Stimulated activated CD4-positive, alpha-beta T cell treated with anti-CD3 and anti-CD28 coated beads, Interleukin-4, amount 100 ng/mL, for 48 hours (primary cell): ENCODE results near the gene CCL3.
A peak's percentile ranks its signal among the peaks of the same experiment; 100 is the strongest.
"Not testable (repeated sequence)": the region's sequence is repeated elsewhere in the genome, so short reads cannot be mapped to it uniquely, and the experiment has no call there.

Experiments
- DNase-seq, 2 donors: peaks; one replicate each; pipeline ENCODE4 v3.0.0-alpha.2; 2020; ENCODE audit warnings: low read depth in 2 of 2

CCL3 gene

GRCh38 chr17:36115649-36115977, 25.7 kb upstream of the CCL3 start:
- not testable (repeated sequence) for DNase-seq

- not testable (repeated sequence) for DNase-seq
Measured at GRCh38 chr17:36114971-36115648, 25.2 kb upstream of the CCL3 start.

DNA sequence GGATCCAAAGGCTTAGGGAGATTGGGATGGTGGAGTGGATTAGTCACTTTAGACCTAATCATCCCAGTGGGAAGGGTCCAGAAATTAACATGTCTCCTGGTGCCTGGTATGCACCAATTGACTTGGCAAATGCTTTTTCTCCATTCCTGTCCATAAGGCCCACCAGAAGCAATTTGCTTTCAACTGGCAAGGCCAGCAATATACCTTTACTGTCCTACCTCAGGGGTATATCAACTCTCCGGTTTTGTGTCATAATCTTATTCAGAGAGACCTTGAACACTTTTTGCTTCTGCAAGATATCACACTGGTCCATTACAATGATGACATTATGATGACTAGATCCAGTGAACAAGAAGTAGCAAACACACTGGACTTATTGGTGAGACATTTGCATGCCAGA, 23.2 kb upstream of the CCL3 start:
- DNase-seq, result not testable (repeated sequence)

GRCh38 chr17:36112572-36112971, 22.6 kb upstream of the CCL3 start:
- no peak for DNase-seq

- DNase-seq, result no peak
Measured at GRCh38 chr17:36111068-36111490, 21.1 kb upstream of the CCL3 start.

DNA sequence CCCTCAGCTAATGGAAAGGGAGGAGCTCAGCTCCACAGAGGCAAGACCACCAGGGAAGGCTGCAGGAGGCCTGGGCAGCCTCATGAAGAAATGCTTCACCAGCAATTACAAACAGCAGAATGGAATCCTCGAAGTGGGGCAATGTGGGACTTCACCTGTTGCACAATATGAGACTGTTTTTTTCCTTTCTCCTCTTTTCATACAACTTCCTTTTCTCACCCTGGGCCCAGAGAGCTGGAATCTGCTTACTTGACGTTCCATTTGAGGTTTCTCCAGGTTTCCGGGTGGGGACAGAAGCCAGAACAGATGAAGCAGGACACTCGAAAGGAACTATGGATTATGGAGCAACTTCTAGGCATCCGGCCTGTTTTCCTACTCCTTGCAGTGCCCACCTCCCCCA, 18.3 kb upstream of the CCL3 start:
- DNase-seq, result not testable (repeated sequence)

DNA sequence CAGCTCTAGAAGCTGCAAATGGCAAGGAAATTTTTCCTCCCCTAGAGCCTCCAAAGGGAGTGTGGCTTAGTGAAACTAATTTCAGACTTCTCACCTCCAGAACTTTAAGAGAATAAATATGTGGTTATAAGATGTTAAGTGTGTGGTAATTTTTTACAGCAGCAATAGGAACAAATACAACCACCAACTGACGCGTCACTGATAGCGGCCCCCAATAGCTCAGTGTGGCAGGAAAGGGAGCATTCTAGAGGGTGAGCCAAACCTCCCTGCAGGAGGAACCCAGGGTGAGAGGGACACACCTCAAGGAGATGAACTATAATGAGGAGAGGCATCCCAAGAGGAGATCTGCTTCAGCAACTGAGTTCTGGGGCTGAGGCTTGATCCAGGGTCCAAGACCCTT, 17.7 kb upstream of the CCL3 start:
- DNase-seq, result no peak

DNA sequence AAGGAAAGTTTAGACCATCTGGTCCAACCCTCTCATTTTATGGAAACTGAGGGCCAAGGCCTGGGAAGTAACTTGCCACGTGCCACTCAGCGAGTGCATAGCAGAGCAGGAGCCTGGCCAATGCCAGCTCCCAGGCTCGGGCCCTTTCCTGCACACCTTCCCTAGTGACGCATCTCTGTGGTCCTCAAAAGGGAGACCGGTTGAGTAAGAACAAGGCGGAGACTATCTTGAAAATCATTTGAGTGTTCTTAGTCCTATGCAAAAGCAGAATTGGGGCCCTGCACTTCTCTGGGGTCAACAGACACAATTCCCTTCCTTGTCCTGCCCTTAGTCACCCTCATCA, 16.5 kb upstream of the CCL3 start:
- DNase-seq, result no peak

GRCh38 chr17:36105781-36106492, 16.0 kb upstream of the CCL3 start:
- no peak for DNase-seq

GRCh38 chr17:36104701-36105181, 14.8 kb upstream of the CCL3 start:
- DNase-seq, result no peak

- DNase-seq, result not testable (repeated sequence)
Measured at GRCh38 chr17:36104246-36104645, 14.3 kb upstream of the CCL3 start.

DNA sequence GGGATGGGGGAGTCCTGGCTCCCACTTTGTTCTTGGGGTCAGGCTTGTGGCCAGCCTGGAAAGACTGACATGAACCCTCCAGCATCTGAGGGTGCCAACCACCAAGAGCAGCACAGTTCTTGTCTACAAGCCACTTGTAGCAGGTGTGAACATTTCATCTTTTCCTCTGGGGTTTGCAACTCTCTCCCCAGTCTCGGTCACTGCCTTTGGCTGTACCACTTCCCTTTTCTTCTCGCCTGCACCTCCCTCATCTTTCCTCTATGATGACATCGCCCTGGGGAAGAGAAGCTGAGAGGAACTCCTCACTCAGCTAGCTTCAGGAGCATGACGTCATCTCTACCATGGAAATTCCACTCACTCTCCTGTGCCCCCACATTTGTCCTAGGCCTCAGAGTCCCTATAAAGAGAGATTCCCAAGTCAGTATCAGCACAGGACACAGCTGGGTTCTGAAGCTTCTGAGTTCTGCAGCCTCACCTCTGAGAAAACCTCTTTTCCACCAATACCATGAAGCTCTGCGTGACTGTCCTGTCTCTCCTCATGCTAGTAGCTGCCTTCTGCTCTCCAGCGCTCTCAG, 13.5 kb upstream of the CCL3 start, which contains the start of gene CCL4:
CCL4 (plus strand) TSS at position 427 of the 575 bp plus-strand sequence; CDS start at position 506, 79 bp downstream.
- not testable (repeated sequence) for DNase-seq

DNA sequence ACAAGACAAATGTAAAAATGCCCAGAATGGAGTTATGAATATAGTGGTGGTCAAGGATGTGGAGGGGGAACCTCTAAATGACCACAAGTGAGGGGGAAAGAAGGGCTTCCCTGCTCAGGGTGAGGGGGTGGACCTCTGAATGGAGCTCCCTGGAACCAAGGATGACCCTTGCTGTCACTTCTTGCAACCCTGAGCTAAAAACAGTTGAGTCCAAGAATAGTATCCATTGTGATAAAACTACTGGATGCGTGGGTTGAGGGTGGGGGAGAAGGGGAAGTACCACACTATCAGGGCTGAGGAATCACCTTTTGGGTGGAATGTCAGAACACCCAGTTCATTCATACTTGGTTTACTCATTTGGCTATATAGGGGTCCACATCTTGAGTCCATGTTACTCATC, 9.1 kb upstream of the CCL3 start:
- not testable (repeated sequence) for DNase-seq

DNA sequence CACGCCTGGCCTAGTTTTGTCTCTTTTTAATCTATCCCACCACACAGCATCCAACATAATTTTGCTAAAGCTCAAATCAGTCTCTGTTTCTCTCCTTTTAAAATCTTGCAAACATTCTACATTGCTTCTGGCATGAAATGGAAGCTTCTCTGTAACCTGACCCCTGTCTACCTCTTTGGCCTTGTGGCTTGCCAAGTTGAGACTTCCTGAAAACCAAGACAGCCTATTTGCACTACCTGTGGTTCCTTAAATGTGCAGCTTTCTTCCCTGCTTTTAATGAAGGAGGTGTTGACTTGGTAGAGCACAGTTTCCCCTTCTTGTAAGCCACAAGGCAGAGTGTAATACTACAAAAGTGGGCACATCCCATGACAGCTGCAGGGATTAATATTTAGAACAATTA, 6.0 kb upstream of the CCL3 start:
- no peak for DNase-seq

- DNase-seq, result no peak
Measured at GRCh38 chr17:36094746-36095145, 4.8 kb upstream of the CCL3 start.

- no peak for DNase-seq
Measured at GRCh38 chr17:36094232-36094631, 4.3 kb upstream of the CCL3 start.

DNA sequence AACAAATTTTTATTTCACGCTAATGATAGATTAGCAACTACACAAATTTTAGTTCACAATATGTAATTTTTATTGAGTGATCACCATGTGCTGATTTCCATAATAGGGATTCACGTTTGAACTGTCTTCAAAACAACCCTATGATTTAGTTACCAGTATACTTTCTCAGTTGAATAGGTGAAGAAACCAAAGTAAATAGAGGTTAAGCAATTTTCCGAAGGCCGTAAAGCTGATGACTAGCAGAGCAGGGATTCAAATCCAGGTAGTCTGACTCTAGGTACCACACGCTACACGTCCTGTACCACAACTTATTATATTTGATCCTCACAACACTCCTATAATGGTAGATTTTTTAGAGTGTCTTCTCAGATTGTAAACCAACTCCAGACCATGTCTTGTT, 2.8 kb upstream of the CCL3 start:
- DNase-seq, result not testable (repeated sequence)

DNA sequence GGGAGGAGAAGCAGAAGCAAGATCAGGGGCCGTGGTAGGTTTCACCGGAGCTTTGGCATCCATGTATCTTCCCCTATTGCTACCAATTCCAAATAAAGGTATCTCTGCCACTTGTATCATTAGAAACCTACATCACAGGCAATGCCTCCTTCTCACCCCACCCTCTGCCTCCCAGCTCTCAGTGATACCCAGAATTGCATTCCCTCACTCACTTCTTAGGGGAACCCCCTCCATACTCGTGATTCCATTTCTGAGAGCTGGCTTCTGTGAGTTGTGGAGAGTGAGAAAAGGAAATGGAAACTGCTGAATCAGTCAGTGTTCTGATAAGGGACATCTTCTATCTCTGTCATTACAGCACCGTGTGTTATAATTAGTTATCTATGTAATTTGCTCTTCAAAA, 2.3 kb upstream of the CCL3 start:
- peak in 1 of 2 donors; percentile 20 for DNase-seq

DNA sequence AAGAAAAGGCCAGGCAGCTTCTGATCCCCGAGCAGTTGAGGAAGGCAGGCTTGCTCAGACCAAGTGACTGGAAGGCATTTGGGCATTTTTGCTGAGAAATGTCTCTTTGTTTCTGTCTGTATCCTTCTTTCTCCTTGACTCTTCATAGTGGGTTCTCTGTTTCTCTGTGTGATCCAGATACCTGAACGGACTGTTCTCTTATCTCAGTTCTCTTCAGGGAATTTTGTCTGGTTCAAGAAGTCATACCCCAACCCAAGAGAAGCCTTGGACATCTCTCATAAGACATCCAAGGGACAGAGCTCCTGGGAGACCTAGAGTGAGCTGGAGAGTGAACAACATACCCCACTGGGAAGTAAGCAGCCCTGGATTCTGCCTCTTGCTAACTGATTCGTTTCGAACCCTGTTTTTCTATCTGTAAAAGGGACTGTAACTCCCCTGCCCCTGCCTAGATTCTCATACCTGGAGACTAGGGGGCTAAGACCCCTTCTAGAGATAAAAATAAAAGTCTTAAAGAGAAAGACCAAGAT, 541 bp downstream of the CCL3 start:
- no peak for DNase-seq

GRCh38 chr17:36088670-36089338, 1.1 kb downstream of the CCL3 start:
- no peak for DNase-seq

DNA sequence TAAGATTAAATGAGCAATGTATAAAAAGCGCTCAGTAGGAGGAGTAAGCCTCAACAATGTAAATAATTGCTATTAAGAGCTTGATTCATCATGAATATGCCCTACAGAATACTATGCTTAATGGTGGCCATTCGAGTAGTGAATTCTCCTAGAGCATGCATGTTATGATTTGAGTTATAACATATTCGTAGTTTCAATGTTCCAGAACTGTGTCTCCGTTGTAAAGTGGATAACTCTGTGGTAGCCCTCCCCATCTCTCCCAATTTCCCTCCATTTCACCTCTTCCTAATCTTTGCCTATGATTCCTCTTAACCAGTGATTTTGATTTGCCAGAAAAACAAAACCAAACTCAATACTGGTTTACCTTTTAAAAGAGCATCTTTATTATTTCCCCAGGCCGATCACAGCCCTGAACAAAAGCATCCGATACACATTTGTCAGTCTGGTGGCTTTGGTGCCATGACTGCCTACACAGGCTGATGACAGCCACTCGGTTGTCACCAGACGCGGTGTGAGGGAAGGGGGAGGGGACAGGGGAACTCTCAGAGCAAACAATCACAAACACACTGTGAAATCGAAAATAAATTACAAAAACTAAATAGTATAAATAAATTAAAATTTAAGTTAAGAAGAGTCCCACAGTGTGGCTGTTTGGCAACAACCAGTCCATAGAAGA, 1.9 kb downstream of the CCL3 start:
- DNase-seq, result not testable (repeated sequence)

DNA sequence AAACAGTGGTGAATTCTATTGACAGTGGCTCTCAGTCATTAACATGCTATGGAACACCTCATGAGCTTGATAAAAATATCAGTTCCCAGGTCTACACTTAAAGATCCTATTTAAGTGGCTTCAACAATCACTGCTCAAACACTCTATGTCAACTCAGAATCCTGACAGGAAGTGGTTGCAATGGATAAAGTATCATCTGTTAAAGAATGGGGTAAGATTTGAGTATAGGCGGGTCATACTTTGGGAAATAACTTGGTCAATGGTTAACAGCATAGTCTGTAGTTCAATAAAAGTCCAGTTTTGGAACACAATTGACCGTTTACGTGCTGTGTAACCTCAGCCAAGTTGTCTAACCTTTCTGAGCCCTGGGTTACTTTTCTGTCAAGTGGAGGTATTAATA, 2.5 kb downstream of the CCL3 start:
- DNase-seq, result not testable (repeated sequence)
